22Rv1 (cell line): ENCODE data around the gene ZNF407.

Experiments
- CTCF ChIP-seq: fragments of 450-650 bp; IDR thresholded peaks from 2 replicates; pipeline ENCODE4 v1.5.1; 2017; ENCODE audit warnings: mild to moderate bottlenecking
- ZFX ChIP-seq: fragments of 450-650 bp; IDR thresholded peaks from 2 replicates; pipeline ENCODE4 v1.6.1; 2017; ENCODE audit warnings: antibody characterized with exemption, borderline replicate concordance

- TF ChIP-seq CTCF, result no peak
- no peak for TF ChIP-seq ZFX
Observed at GRCh38 chr18:74728586-74728985, 130.9 kb downstream of the ZNF407 start.
